ENCODE measurements around the gene PTX4.
"Not testable (repeated sequence)": the region's sequence is repeated elsewhere in the genome, so short reads cannot be mapped to it uniquely, and the experiment has no call there.

PTX4 gene

DNA sequence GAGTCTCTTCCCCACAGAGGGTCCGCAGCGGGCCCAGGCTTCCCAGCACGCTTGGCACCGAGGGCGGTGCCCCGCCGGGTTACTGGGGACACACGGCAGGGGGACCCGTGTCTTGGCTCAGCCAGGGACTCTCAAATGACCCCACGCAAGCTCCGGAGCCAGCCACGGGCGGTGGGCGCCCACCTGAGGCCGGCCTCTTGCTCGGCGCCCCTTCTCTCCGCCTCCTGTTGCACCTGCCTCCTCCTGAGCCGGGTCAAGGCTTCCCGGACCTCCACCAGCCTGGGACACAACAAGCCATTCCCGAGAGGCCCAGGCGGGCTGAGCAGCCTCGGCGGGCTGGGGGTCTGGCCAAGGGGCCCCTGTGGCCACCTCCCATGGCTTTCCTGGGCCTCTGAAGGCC lies 46.0 kb downstream of the PTX4 start:
- no peak for DNase-seq

DNA sequence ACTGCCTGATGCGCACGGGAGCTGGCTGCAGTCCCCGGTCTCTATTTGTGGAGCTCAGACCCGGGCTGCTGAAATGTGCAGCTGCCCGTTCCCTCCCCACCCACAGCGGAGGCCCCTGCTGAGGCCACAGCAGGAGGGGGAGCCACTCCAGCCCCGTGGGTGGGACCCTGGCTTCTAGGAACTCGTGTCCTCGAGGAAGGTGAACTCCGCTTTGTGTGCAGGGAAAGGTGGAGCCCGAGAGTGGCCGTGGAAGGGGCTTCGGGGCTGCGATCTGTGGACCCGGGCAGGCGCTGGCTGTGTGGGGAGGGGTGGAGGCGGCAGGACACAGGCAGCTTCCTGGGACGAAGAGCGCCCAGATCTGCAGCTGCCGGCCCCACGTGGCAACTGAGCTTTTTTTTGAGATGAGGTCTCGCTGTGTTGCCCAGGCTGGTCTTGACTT lies 47.3 kb downstream of the PTX4 start:
- no peak for DNase-seq

GRCh38 chr16:1439699-1440074 lies 49.1 kb downstream of the PTX4 start:
- not testable (repeated sequence) for DNase-seq

DNA sequence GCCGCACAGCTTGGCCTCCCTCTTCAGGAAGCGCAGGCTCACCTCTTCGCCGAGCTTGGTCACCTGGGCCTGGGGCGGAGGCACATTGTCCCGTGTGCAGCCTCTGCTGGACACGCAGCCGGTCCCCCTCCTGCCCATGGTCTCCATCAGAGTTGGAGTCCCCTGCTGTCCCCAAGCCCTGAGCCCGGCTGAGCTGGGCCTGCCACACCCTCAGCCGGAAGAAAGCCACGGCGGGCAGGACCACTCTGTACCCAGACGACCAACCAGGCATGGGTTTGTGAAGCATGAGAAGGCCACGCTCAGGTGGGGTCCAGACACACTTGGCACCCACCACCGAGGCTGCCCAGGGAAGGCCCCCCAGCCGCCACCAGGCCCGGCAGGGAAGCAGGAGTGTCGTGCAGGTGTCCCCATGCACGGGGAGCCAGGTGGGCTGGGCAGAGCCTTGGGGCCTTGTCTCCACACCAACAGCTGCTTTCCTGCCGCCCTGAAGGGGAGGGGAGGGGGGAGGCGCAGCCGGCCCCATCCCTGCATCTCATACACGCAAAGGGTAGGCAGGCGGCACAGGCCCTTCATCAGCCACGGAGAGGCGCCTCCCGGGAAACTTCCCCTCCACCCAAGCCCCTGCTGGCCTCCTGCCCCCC lies 49.6 kb downstream of the PTX4 start:
- DNase-seq = no peak

DNA sequence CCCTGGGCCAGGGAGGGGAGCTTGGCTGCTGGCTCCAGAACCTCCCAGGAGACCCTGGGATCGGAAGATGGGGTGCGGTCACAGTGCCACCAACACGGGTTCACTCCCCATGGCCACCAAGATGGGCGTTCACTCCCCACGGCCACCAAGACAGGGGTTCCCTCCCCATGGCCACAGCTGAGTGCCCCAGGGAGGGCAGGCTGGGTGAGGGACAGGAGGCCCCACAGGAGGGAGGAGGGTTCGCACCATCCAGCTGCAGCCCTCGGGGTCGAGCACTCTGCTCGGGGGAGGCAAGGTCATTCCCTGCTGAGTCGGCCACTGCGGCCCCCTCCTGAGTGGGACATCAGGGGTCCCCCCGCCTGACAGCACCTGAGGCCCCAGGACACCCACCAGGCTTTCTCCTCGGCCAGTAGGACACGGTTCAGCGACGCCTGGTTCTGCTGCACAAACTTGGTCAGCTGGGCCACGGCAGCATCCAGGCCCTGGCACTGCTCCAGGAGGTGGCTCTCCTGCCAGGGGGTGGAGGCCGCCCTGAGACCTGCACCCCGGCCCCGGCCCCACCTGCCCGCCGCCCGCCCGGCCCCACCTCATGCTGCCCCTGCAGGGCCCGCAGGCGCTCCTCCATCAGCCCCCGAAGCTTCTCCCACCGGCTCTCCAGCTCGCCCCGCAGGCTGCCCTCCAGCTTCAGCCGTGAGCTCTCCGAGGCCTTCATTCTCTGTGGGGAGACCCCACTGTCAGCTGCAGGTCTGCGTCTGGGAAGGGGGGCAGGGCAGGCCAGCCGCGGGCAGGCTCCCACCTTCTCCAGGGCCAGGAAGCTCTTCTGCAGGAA lies 50.3 kb downstream of the PTX4 start:
- no peak for DNase-seq

DNA sequence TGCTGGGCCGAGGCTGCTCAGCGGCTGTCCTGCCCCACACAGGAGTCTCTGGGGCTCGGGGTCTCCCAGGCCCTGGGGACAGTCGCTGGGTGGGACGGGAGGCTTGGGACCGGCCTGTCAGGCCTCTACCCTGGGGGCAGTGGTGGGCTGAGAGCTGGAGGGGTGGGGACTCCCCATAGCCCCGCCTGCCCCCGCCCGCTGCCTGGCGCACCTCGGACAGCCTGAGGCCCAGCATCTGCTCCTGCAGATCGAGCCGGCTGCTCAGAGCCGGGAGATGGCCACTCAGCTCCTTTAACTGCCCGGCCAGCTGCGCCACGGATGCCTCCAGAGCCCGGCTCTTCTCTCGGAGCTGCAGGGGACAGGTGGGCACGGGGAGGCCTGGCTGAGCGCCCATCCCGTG lies 51.1 kb downstream of the PTX4 start:
- DNase-seq = no peak

- DNase-seq = no peak
These were observed 51.9 kb downstream of the PTX4 start for GRCh38 chr16:1436731-1437355.

DNA sequence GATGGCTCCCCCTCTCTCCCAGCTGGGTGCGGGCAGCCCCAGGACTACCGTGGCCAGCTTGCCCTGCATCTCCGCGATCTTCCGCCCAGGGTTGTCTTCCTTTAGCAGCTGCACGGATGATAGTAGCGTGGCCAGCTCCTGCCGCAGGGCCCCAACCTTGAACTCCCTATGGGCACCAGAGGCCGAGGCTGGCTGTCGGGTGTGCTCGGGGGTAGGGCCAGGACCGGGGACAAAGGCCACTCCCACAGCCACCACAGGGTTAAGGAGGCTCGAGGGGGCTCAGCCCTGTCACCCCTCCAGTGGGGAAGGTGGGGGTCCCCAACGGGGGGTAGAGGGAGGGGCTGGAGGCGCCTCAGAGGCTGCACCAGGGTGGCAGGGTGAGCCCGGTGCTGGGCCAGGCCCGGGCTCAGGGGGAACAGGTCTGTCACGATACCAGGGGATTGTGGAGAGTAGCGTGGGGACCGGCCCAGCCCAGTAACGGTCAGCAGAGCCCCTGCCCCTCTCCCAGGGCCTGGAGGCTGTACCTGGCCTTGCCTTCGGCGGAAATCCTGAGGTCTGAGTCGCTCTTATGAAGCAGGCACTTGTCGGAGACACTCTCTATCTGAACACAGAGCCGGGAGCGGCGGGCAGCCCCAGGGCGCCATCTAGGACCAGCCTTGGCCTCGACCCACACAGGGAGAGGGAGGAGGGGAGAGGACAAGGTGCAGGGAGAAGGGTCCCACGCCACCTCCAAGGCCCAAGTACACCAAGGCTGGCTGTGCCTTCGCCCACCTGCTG lies 52.6 kb downstream of the PTX4 start:
- DNase-seq = no peak
